C4-2B (cell line): ENCODE data around the gene GBF1.
"Not testable (repeated sequence)": the region's sequence is repeated elsewhere in the genome, so short reads cannot be mapped to it uniquely, and the experiment has no call there.

Experiments
- H3K27ac ChIP-seq: fragments of 450-650 bp; 2 replicates; pipeline ENCODE4 v1.5.1; 2017
- ZFX ChIP-seq: fragments of 450-650 bp; IDR thresholded peaks from 2 replicates; pipeline ENCODE4 v1.6.1; 2017
- TF ChIP-seq, protein P1 (sequence below): fragments of 450-650 bp; conservative IDR thresholded peaks from 2 replicates; pipeline ENCODE4 v1.5.1; 2017; ENCODE audit warnings: mild to moderate bottlenecking

GBF1 gene

DNA sequence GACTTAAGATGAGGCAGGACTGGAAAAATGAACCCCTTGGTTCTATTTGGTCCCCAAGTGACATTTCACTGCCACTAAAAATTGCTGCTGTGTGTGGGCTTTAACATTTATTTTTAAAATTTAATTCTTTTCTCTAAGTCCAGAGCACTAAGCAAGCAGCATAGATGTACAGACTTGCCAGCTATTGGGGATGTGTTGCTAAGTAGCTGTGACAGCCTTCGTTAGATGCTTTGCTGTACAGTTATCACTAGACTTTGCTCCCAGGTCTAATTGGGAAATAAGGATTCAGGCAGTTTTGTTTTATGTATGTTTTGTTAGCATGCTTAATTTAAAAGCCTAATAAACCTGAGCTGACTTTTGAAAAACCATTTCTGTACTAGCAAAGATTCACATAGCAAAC, 51.8 kb downstream of the GBF1 start:
- no peak for TF ChIP-seq ZFX
- TF ChIP-seq, protein P1, sequence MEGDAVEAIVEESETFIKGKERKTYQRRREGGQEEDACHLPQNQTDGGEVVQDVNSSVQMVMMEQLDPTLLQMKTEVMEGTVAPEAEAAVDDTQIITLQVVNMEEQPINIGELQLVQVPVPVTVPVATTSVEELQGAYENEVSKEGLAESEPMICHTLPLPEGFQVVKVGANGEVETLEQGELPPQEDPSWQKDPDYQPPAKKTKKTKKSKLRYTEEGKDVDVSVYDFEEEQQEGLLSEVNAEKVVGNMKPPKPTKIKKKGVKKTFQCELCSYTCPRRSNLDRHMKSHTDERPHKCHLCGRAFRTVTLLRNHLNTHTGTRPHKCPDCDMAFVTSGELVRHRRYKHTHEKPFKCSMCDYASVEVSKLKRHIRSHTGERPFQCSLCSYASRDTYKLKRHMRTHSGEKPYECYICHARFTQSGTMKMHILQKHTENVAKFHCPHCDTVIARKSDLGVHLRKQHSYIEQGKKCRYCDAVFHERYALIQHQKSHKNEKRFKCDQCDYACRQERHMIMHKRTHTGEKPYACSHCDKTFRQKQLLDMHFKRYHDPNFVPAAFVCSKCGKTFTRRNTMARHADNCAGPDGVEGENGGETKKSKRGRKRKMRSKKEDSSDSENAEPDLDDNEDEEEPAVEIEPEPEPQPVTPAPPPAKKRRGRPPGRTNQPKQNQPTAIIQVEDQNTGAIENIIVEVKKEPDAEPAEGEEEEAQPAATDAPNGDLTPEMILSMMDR = no peak
- no peak overlapping the region for H3K27ac ChIP-seq

DNA sequence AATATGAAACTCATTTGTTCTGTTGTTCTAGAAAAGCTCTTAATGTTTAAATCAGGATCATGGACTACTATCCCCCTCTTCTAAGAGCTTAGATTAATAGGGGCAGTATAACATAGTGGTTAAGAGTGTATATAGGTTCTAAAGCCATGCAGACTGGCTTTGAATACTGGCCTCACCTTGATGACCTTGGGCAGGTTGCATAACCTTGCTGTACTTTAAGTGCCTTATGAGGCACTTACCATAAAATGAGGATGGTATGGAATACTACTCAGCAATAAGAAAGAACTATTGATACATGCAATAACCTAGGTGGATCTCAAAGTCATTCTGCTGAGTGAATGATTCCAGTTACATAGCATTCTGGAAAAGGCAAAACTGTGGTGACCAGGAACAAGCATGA, 53.6 kb downstream of the GBF1 start:
- no peak overlapping the region for H3K27ac ChIP-seq
- TF ChIP-seq ZFX = no peak
- TF ChIP-seq, protein P1 = no peak

DNA sequence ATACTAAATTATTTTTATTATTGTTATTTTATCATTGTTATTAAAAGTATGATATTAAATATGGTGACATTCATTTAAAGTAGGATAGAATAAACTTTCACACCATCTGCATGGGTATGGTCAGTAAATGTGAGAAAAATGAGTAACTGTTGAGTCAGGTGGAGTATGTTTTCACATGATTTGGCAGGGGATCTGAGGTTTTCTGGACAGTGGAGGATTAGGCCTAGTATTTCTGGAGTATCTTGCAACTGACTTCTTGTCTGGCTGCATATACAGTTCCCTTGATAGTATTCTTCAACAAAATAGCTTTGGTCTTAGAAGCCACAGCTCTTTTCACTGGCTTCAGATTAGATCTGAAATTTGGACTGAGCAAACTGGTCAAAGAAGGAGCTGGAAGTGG, 54.5 kb downstream of the GBF1 start:
- no peak overlapping the region for H3K27ac ChIP-seq
- TF ChIP-seq ZFX = no peak
- TF ChIP-seq, protein P1 = no peak

DNA sequence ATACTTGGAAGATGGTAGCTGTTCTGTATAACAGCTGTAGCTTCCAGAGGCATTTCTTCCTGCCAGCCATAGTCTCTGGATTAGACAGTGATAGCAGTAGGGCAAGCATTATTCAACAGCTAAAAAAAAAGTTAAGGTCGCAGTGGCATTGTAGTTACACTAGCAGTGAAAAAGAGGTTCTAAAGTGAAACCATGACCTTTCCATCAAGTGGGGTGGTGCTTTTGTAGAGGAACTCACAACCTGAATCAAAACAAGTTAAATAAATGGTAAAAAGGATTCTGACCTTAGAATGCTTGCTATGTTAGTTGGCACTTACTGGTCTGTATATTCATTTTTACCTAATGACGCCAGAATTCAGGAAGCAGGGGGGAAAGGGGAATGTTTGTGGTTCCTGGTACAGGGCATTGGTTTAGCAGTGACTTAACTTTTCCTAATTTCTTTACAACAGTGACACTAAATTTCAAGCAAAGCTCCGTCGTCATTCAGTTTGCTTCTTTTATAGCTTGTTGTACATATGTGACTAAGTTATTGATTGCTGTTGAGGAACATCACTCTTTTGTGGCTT, 55.0 kb downstream of the GBF1 start:
- TF ChIP-seq ZFX = no peak
- TF ChIP-seq, protein P1 = no peak

DNA sequence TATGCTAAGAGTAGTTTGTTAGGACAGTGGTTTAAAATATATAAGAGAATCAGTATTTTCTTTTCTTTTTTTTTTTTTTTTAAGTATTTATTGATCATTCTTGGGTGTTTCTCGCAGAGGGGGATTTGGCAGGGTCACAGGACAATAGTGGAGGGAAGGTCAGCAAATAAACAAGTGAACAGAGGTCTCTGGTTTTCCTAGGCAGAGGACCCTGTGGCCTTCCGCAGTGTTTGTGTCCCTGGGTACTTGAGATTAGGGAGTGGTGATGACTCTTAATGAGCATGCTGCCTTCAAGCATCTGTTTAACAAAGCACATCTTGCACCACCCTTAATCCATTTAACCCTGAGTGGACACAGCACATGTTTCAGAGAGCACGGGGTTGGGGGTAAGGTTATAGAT, 55.6 kb downstream of the GBF1 start:
- not testable (repeated sequence) for H3K27ac ChIP-seq

More for the DNA sequence above, 55.0 kb downstream of the GBF1 start:
- H3K27ac ChIP-seq = no peak overlapping the region

DNA sequence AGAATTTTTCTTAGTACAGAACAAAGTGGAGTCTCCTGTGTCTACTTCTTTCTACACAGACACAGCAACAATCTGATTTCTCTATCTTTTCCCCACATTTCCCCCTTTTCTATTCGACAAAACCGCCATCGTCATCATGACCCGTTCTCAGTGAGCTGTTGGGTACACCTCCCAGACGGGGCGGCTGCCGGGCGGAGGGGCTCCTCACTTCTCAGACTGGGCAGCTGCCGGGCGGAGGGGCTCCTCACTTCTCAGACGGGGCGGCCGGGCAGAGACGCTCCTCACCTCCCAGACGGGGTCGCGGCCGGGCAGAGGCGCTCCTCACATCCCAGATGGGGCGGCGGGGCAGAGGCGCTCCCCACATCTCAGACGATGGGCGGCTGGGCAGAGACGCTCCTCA, 56.0 kb downstream of the GBF1 start:
- not testable (repeated sequence) for H3K27ac ChIP-seq

DNA sequence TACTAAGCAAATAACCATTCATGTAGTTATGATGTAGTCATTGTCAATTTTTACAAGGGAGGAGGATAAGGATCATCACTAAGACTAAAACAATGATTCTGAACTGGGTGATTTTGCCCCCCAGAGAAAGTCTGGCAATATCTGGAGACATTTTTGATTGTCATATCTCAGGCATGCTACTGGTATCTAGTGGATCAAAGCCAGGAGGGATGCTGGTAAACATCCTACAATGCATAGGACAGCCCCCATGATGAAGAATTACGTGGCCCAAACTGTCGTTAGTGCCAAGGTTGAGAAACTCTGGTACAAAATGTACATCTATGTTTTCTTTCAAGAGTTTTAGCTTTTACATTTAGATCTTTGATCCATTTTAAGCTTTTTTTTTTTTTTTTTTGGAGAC, 57.3 kb downstream of the GBF1 start:
- TF ChIP-seq, protein P1 = no peak
- TF ChIP-seq ZFX = no peak
- no peak overlapping the region for H3K27ac ChIP-seq

DNA sequence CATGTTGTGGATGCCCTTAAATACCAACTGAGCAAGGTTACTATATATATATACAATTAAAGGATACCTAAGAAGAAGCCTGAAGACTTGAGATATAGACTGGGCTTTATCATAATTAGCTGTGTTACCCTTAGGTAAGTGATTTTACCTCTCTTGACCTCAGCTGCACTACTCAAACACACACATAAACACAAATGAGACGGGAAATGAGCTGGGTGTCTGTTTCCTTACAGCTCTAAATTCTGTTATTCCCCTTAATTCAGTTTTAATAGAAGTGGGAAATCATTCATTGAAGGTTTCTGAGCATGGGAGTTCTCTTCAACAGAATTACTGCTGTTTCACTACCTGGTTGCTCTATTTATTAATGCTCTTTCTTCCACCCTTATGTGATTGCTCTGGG, 60.7 kb downstream of the GBF1 start:
- TF ChIP-seq ZFX = no peak
- TF ChIP-seq, protein P1 = no peak
- no peak overlapping the region for H3K27ac ChIP-seq

DNA sequence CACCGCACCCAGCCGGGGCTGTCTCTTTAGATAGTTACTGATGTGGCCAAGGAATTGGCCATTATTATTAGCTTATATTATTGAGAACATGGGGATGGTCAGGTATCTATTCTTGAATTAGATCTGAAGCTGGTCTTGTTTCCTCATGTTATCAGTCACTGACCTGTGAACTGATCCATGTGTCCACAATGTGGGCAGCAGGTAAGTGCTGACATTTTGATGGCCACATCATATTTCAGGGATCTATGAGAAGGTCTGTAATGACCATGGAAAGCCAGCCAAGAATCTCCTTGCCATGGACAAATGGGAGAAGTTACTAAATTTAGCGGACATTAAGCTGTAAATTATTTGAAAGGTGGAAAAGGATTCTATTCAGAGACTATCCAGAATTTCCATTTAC, 61.4 kb downstream of the GBF1 start:
- TF ChIP-seq ZFX = no peak
- TF ChIP-seq, protein P1 = no peak
- no peak overlapping the region for H3K27ac ChIP-seq

DNA sequence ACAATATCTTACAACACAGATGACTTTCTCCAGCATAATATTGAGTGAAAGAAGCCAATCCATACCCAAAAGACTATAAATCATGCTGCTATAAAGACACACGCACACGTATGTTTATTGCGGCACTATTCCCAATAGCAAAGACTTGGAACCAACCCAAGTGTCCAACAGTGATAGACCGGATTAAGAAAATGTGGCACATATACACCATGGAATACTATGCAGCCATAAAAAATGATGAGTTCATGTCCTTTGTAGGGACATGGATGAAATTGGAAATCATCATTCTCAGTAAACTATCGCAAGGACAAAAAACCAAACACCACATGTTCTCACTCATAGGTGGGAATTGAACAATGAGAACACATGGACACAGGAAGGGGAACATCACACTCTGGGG, 63.0 kb downstream of the GBF1 start:
- not testable (repeated sequence) for H3K27ac ChIP-seq
